ENCODE data around the gene TP53TG5. TPM values are rescaled to one million over a fixed set of nuclear protein-coding genes. Genes with fewer than 3 reads are reported as not detected.

TP53TG5 gene
- total and polyA plus RNA-seq, 2 experiments from 2014 or later = not detected

DNA sequence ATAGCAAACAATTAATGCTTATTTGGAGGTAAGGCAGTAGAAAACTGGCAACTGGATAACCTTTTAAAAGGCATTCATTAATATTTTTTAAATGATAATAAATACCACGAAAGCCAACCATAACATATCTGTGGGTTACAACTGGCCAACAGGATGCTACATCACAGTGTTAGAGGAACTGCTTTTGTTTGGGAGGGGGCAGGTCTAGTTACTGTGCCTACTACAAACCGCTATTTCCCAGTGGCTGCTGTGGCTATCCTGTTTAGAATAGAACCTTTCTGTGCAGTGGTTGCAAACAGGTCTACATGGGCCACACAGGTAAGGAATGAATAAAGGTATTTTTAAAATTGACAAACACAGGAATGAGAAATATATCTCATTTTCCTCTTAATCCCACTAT, 38.8 kb upstream of the TP53TG5 start:
- no peaks in the 10 kb centered on the region for H3K9me2 ChIP-seq (ENCODE audit: insufficient read depth)
- DNase-seq (ENCODE audit: low spot score) (no peak), ATAC-seq (no peak)
- H3K4me2 ChIP-seq = peak overlapping the region; percentile 91
- peaks cover 8% of the 10 kb centered on the region; the same call in 1 of the 2 replicates for H3K4me1 ChIP-seq (ENCODE audit: insufficient read depth)
- peaks cover 11% of the 10 kb centered on the region; the same call in 1 of the 2 replicates for H4K20me1 ChIP-seq (replicated peaks; ENCODE audit: insufficient read depth)
- peaks cover 17% of the 10 kb centered on the region for H3K79me2 ChIP-seq (replicated peaks; ENCODE audit: insufficient read depth)
- no peak overlapping the region for H2AFZ ChIP-seq
- Mint-ChIP-seq H3K27ac (no peak overlapping the region), H3K9me3 (no peaks in the 10 kb centered on the region), H3K4me1 (peaks cover 9% of the 10 kb centered on the region), H3K4me3 (peak overlapping the region; percentile 95), H3K27me3 (ENCODE audit: insufficient read depth, low read depth, poor library complexity) (peaks cover 6% of the 10 kb centered on the region), H3K36me3 (ENCODE audit: low read depth) (peaks cover 29% of the 10 kb centered on the region)
- H3K27me3 ChIP-seq (ENCODE audit: insufficient read depth) = no peaks in the 10 kb centered on the region
- H3K27ac ChIP-seq (ENCODE audit: low read depth) = no peak overlapping the region
- no peaks in the 10 kb centered on the region for H3F3A ChIP-seq (replicated peaks; ENCODE audit: low read depth)
- peak overlapping the region; percentile 81 for H3K4me3 ChIP-seq
- no peaks in the 10 kb centered on the region for H3K36me3 ChIP-seq (ENCODE audit: insufficient read depth)
- TF ChIP-seq, protein P1, sequence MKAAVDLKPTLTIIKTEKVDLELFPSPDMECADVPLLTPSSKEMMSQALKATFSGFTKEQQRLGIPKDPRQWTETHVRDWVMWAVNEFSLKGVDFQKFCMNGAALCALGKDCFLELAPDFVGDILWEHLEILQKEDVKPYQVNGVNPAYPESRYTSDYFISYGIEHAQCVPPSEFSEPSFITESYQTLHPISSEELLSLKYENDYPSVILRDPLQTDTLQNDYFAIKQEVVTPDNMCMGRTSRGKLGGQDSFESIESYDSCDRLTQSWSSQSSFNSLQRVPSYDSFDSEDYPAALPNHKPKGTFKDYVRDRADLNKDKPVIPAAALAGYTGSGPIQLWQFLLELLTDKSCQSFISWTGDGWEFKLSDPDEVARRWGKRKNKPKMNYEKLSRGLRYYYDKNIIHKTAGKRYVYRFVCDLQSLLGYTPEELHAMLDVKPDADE (IDR thresholded peaks at IDR 0.05) = no peak
- no peak for TF ChIP-seq EZH2 (IDR thresholded peaks at IDR 0.05; ENCODE audit: low read depth, unreplicated experiment)
- TF ChIP-seq, protein P2, sequence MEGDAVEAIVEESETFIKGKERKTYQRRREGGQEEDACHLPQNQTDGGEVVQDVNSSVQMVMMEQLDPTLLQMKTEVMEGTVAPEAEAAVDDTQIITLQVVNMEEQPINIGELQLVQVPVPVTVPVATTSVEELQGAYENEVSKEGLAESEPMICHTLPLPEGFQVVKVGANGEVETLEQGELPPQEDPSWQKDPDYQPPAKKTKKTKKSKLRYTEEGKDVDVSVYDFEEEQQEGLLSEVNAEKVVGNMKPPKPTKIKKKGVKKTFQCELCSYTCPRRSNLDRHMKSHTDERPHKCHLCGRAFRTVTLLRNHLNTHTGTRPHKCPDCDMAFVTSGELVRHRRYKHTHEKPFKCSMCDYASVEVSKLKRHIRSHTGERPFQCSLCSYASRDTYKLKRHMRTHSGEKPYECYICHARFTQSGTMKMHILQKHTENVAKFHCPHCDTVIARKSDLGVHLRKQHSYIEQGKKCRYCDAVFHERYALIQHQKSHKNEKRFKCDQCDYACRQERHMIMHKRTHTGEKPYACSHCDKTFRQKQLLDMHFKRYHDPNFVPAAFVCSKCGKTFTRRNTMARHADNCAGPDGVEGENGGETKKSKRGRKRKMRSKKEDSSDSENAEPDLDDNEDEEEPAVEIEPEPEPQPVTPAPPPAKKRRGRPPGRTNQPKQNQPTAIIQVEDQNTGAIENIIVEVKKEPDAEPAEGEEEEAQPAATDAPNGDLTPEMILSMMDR (conservative IDR thresholded peaks at IDR 0.05; ENCODE audit: low read depth in 2 of 2) = no peak
- TF ChIP-seq CREB1 (CRISPR knock-in tag; IDR thresholded peaks at IDR 0.05; ENCODE audit: low read depth) = no peak

DNA sequence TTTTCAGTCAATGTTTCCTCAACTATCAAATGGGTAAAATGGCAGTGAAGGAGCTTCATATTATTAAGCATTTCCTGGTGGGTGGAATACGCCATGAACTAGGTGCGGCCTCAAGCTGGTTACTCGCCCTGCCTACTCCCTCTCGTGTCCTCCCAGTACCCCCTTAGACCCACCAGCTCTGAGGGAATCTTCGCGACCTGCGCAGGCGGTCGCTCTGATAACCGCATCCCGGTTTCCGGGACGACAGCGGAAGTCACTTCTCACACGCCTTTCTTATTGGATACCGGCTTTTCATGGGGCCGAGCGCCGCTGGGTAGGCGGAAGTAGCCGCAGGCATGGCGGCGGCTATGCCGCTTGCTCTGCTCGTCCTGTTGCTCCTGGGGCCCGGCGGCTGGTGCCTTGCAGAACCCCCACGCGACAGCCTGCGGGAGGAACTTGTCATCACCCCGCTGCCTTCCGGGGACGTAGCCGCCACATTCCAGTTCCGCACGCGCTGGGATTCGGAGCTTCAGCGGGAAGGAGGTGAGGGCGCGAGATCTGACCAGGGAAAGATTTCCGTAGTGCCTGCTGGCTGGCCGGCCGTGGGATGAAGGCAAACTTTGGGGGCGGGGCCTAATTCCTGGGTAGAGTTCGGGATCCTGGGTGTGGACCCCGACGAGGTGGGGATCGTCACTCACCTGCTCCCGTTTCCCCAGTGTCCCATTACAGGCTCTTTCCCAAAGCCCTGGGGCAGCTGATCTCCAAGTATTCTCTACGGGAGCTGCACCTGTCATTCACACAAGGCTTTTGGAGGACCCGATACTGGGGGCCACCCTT, 37.9 kb upstream of the TP53TG5 start, which contains the start of gene PIGT:
PIGT (plus strand) TSS at position 320 of the 816 bp plus-strand sequence; CDS start at position 336, 16 bp downstream.
- Histone ChIP-seq H4K20me1 (replicated peaks; ENCODE audit: insufficient read depth) (peaks cover 11% of the 10 kb centered on the region; the same call in 1 of the 2 replicates), H3K79me2 (replicated peaks; ENCODE audit: insufficient read depth) (peaks cover 17% of the 10 kb centered on the region), H3K4me2 (peak within 1 kb of the TSS; percentile 91), H3F3A (replicated peaks; ENCODE audit: low read depth) (no peaks in the 10 kb centered on the region), H3K27me3 (ENCODE audit: insufficient read depth) (no peaks in the 10 kb centered on the region), H3K4me1 (ENCODE audit: insufficient read depth) (peaks cover 8% of the 10 kb centered on the region; the same call in 1 of the 2 replicates), H3K9me2 (ENCODE audit: insufficient read depth) (no peaks in the 10 kb centered on the region), H3K36me3 (ENCODE audit: insufficient read depth) (no peaks in the 10 kb centered on the region), H3K4me3 (peak within 1 kb of the TSS; percentile 81), H2AFZ (peak within 1 kb of the TSS; percentile 92), H3K27ac (ENCODE audit: low read depth) (no peak within 1 kb of the TSS)
- Mint-ChIP-seq H3K4me3 (peak within 1 kb of the TSS; percentile 95), H3K4me1 (peaks cover 9% of the 10 kb centered on the region), H3K9me3 (no peaks in the 10 kb centered on the region), H3K36me3 (ENCODE audit: low read depth) (peaks cover 26% of the 10 kb centered on the region), H3K27ac (peak within 1 kb of the TSS; percentile 89), H3K27me3 (ENCODE audit: insufficient read depth, low read depth, poor library complexity) (peaks cover 8% of the 10 kb centered on the region)
- DNase-seq (ENCODE audit: low spot score) (peak; percentile 93), ATAC-seq (peak; percentile 98)
- TF ChIP-seq, protein P2 (conservative IDR thresholded peaks at IDR 0.05; ENCODE audit: low read depth in 2 of 2) = 0 out of 4 replicates have a peak, but pooled peaks of 1 of the 2 experiments have one; percentile 9
- TF ChIP-seq JUNB (IDR thresholded peaks at IDR 0.05; ENCODE audit: unreplicated experiment) (no peak), ZNF114 (CRISPR knock-in tag; IDR thresholded peaks at IDR 0.05) (no peak), NANOG (IDR thresholded peaks at IDR 0.05; ENCODE audit: borderline replicate concordance) (peak; percentile 20; the same call in 1 of the 2 replicates)
- TF ChIP-seq, protein P3, sequence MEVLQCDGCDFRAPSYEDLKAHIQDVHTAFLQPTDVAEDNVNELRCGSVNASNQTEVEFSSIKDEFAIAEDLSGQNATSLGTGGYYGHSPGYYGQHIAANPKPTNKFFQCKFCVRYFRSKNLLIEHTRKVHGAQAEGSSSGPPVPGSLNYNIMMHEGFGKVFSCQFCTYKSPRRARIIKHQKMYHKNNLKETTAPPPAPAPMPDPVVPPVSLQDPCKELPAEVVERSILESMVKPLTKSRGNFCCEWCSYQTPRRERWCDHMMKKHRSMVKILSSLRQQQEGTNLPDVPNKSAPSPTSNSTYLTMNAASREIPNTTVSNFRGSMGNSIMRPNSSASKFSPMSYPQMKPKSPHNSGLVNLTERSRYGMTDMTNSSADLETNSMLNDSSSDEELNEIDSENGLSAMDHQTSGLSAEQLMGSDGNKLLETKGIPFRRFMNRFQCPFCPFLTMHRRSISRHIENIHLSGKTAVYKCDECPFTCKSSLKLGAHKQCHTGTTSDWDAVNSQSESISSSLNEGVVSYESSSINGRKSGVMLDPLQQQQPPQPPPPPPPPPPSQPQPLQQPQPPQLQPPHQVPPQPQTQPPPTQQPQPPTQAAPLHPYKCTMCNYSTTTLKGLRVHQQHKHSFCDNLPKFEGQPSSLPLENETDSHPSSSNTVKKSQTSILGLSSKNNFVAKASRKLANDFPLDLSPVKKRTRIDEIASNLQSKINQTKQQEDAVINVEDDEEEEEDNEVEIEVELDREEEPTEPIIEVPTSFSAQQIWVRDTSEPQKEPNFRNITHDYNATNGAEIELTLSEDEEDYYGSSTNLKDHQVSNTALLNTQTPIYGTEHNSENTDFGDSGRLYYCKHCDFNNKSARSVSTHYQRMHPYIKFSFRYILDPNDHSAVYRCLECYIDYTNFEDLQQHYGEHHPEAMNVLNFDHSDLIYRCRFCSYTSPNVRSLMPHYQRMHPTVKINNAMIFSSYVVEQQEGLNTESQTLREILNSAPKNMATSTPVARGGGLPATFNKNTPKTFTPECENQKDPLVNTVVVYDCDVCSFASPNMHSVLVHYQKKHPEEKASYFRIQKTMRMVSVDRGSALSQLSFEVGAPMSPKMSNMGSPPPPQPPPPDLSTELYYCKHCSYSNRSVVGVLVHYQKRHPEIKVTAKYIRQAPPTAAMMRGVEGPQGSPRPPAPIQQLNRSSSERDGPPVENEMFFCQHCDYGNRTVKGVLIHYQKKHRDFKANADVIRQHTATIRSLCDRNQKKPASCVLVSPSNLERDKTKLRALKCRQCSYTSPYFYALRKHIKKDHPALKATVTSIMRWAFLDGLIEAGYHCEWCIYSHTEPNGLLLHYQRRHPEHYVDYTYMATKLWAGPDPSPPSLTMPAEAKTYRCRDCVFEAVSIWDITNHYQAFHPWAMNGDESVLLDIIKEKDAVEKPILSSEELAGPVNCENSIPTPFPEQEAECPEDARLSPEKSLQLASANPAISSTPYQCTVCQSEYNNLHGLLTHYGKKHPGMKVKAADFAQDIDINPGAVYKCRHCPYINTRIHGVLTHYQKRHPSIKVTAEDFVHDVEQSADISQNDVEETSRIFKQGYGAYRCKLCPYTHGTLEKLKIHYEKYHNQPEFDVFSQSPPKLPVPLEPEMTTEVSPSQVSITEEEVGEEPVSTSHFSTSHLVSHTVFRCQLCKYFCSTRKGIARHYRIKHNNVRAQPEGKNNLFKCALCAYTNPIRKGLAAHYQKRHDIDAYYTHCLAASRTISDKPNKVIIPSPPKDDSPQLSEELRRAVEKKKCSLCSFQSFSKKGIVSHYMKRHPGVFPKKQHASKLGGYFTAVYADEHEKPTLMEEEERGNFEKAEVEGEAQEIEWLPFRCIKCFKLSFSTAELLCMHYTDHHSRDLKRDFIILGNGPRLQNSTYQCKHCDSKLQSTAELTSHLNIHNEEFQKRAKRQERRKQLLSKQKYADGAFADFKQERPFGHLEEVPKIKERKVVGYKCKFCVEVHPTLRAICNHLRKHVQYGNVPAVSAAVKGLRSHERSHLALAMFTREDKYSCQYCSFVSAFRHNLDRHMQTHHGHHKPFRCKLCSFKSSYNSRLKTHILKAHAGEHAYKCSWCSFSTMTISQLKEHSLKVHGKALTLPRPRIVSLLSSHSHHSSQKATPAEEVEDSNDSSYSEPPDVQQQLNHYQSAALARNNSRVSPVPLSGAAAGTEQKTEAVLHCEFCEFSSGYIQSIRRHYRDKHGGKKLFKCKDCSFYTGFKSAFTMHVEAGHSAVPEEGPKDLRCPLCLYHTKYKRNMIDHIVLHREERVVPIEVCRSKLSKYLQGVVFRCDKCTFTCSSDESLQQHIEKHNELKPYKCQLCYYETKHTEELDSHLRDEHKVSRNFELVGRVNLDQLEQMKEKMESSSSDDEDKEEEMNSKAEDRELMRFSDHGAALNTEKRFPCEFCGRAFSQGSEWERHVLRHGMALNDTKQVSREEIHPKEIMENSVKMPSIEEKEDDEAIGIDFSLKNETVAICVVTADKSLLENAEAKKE (CRISPR knock-in tag; IDR thresholded peaks at IDR 0.05) = no peak

Measured in GM23338 (cell line).